Activated T-cell treated with anti-CD3 and anti-CD28 coated beads, Interleukin-2, amount 50 U/mL, for 24 hours (primary cell): ENCODE data around the gene SLC25A14.
"Not testable (repeated sequence)": the region's sequence is repeated elsewhere in the genome, so short reads cannot be mapped to it uniquely, and the experiment has no call there.

Experiments used
- DNase-seq: peaks from one replicate; pipeline ENCODE4 v3.0.0-alpha.2; 2020
- H3K27ac Mint-ChIP-seq: 2 replicates; pipeline ENCODE4 v1.8.0; 2020; ENCODE audit warnings: mild to moderate bottlenecking, mixed read lengths
- H3K27me3 Mint-ChIP-seq: 2 replicates; pipeline ENCODE4 v1.8.0; 2020; ENCODE audit warnings: mixed read lengths
- H3K36me3 Mint-ChIP-seq: 2 replicates; pipeline ENCODE4 v1.8.0; 2020; ENCODE audit warnings: low read depth, mixed read lengths
- H3K4me1 Mint-ChIP-seq: 2 replicates; pipeline ENCODE4 v1.8.0; 2020; ENCODE audit warnings: low read depth, mixed read lengths
- H3K4me3 Mint-ChIP-seq: 2 replicates; pipeline ENCODE4 v1.8.0; 2020; ENCODE audit warnings: mild to moderate bottlenecking, moderate library complexity, mixed read lengths
- H3K9me3 Mint-ChIP-seq: 2 replicates; pipeline ENCODE4 v1.8.0; 2020; ENCODE audit warnings: mixed read lengths

Gene SLC25A14

DNA sequence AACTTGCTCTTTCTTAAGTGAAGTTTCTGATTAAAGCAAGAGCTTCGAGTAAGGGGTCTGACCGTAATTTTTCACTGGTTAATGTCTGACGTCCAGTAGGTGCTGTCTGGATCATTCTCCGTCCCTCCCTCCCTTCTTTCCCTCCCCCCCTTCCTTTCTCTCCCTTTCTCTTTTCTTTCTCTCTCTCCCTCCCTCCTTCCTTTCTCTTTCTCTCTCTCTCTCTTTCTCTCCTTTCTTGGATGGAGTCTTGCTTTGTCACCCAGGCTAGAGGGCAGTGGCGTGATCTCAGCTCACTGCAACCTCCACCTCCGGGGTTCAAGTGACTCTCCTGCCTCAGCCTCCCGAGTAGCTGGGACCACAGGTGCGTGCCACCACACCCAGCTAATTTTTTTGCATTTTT, 850 bp upstream of the SLC25A14 start:
- not testable (repeated sequence) for H3K36me3 Mint-ChIP-seq, H3K27me3 Mint-ChIP-seq, DNase-seq, H3K9me3 Mint-ChIP-seq
- Mint-ChIP-seq H3K4me1 (peaks cover 15% of the 10 kb centered on the region), H3K27ac (peak overlapping the region; percentile 93), H3K4me3 (peak overlapping the region; percentile 88)

DNA sequence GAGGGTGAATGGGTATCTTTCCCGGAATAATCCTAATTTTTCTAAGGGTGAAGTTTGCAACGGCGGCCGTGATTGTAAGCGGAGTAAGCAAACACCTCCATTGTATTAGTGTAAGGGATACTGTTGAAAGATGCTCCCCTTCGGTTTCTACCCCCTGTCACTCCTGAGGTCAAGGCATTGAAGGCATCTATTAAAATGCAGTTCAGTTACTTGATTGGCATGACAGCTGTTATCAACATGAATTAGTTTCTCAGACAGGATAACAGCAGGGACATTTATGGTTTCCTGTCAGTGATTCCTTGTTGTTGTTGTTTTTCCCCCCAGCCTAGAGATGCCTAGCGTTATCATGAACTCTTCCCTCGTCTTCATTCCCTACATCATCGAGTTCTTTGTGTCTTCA, 552 bp downstream of the SLC25A14 start:
- Mint-ChIP-seq H3K9me3 (no peaks in the 10 kb centered on the region), H3K27ac (peak overlapping the region; percentile 85)

DNA sequence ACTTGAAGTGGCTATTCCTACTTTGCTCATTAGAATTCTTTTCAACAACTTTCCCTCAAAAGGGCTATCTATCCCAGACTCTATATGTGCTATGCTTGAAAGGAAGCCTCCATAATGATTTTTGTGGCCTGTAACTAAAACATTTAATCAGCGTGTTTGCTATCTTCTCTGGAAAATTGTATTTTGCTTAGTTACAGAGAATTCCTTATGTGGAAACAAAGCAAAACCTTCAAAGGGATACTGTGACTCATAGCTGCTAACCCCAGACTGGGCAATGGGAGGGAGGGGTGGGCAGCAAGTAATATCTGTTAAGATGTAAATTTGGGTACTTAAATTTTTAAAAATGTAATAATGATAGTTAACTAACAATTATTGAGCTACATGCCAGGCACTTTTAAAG, 3.7 kb downstream of the SLC25A14 start:
- Mint-ChIP-seq H3K27me3 (peaks cover 3% of the 10 kb centered on the region), H3K36me3 (peaks cover 6% of the 10 kb centered on the region), H3K27ac (no peak overlapping the region), H3K4me3 (no peak overlapping the region), H3K9me3 (no peaks in the 10 kb centered on the region), H3K4me1 (peaks cover 15% of the 10 kb centered on the region)
- no peak for DNase-seq

More for the DNA sequence above, 552 bp downstream of the SLC25A14 start:
- Mint-ChIP-seq H3K4me1 (peaks cover 15% of the 10 kb centered on the region), H3K36me3 (peaks cover 6% of the 10 kb centered on the region), H3K27me3 (peaks cover 3% of the 10 kb centered on the region), H3K4me3 (peak overlapping the region; percentile 88)
- DNase-seq, result no peak

DNA sequence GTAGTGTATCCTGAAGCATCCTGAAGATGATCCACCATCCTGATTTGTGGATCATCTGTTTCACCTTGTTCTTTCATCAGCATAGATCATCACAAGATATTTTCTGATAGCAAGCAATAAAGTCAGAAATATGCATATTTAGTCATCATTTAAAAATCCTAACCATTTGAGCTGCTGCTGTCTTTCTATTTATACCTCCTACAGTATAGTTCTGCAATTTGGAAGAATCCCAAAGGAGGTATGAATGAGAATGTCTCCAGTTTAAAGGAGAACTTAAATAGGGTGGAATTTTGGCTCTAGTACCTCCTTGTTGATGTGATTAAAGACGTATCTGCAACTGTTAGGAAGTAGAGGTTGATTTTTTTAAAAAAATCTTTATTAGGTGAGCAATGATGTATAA, 7.6 kb downstream of the SLC25A14 start:
- Mint-ChIP-seq H3K27me3 (peaks cover 3% of the 10 kb centered on the region), H3K27ac (no peak overlapping the region), H3K4me1 (no peaks in the 10 kb centered on the region), H3K9me3 (no peaks in the 10 kb centered on the region), H3K4me3 (no peak overlapping the region), H3K36me3 (peaks cover 16% of the 10 kb centered on the region)
- no peak for DNase-seq

DNA sequence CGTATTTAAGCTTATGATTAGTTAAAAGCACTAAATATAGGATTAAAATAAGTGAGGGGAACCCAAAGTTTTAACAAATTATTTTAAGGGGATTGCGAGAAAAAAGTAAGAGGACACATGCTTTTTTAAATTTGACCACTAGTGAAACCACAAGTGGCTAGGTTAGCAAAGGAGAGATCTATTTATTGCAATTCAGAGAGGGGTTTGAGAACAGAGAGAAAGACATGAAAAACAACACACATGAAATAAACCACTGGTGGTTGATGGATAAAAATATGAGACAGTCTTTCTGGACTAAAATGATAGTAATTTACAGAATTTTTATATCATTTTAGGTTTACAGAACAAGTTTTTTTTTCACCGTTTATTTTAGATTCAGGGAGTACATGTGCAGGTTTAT, 11.8 kb downstream of the SLC25A14 start:
- Mint-ChIP-seq H3K4me3 (no peak overlapping the region), H3K36me3 (peaks cover 23% of the 10 kb centered on the region), H3K27ac (no peak overlapping the region), H3K4me1 (no peaks in the 10 kb centered on the region), H3K9me3 (no peaks in the 10 kb centered on the region), H3K27me3 (peaks cover 3% of the 10 kb centered on the region)
- no peak for DNase-seq

DNA sequence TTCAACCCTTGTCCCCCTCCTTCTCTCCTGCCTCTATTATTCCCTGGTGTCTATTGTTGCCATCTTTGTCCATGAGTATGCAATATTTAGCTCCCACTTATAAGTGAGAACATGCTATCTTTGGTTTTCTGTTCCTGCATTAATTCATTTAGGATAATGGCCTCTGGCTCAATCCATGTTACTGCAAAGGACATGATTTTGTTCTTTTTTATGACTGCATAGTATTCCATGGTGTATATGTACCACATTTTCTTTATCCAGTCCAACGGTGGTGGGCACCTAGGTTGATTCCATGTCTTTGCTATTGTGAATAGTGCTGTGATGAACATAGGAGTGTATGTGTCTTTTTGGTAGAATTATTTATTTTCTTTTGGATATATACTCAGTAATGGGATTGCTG, 12.3 kb downstream of the SLC25A14 start:
- H3K4me3 Mint-ChIP-seq, H3K27ac Mint-ChIP-seq, H3K4me1 Mint-ChIP-seq, H3K9me3 Mint-ChIP-seq, H3K27me3 Mint-ChIP-seq, DNase-seq: not testable (repeated sequence)
- peaks cover 23% of the 10 kb centered on the region for H3K36me3 Mint-ChIP-seq

DNA sequence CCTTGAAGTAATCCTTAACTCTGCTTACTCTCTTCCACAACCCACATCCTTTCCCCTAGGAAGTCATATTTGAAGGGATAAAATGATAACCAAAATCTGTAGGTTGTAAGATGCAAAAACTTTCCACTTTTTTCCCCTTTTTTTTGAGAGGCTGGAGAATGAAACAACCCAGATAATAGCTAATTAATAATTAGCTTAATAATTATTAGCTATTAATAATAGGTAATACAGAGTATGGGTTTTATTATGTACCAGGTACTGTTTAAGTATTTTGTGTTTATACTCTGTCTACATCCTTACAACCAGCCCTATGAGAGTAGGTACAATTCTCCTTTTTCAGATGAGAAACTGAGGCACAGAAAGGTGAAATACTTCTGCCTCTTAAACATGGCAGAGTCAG, 36.4 kb downstream of the SLC25A14 start:
- Mint-ChIP-seq H3K9me3 (no peaks in the 10 kb centered on the region), H3K4me1 (no peaks in the 10 kb centered on the region), H3K4me3 (no peak overlapping the region), H3K27ac (no peak overlapping the region), H3K27me3 (peaks cover 2% of the 10 kb centered on the region), H3K36me3 (peaks cover 11% of the 10 kb centered on the region)
- DNase-seq, result no peak

DNA sequence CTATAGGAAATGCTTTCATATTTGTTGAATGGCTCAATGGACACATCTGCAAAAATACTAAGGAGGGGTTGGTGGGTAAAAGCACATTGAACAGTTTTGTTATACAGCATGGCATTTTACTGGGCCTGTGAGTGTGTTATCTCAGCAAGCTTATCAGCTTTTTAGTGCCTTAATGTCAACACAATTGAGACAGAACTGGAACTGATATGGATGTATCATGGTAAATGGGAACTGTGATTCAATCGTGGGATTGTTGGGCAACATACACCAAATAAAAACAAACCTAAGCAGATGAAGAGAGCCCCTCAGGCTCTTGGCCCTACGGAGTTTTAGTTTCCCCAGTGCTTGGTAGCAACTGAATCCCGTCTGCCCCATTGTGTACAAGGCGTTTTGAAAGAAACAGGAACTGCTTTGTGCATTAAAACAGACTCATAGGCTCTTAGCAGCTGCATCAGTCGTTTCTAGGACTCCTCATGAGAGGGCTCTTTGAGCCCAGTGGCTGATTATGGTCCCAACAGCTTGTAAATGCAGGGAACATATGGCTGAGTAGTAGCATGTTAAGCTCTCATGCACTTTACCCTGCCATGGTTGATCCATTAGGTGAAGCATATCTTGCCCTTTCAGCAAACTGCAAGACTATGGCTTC, 38.4 kb downstream of the SLC25A14 start:
- no peak for DNase-seq
- Mint-ChIP-seq H3K4me3 (no peak overlapping the region), H3K4me1 (no peaks in the 10 kb centered on the region), H3K36me3 (no peaks in the 10 kb centered on the region), H3K9me3 (no peaks in the 10 kb centered on the region), H3K27ac (no peak overlapping the region), H3K27me3 (peaks cover 11% of the 10 kb centered on the region)

DNA sequence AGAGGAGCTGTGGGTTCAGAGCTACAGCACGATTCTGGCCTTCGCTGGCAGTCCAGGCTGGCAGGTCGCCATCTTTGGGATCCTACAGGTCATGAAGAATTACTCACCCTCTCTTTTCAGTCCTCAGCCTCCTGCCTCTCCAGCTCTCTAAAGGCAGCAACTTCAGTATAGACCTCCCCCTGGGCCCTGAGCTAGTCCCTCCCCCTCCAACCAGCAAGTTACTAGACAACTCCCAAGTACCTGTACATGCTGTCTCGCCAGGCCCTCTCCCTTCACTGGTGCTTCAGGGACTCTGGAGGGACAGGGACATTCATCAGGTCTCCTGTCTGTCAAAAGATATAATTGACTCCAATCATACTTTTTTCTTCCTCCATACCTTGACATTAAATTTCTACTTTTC, 45.8 kb downstream of the SLC25A14 start, which contains the start of gene GPR119:
GPR119 (minus strand) TSS at position 155 of the 400 bp plus-strand sequence. CDS start 227 bp downstream, outside the sequence.
- H3K4me3 Mint-ChIP-seq, result no peak within 1 kb of the TSS
- H3K9me3 Mint-ChIP-seq, result no peaks in the 10 kb centered on the region

DNA sequence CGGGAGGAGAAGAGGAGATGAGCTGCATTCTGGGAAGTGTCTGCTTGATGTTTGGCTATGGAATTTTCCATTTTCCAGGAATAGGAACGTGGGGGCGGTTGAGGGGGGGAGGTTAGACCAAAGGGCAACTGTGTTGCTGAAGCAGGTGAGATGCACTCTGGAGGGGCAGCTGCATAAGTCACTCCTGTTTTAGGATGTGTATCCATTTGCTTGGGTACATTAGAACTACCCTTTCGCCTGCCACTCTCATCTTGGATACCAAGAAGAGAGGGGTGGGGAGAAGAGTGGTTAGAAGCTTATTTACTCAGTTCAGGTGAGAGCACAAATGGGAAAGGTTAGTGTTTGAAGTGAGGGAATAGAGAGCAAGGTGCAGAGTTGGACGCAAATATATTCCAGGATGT, 46.7 kb downstream of the SLC25A14 start:
- no peak for DNase-seq
- H3K36me3 Mint-ChIP-seq, result no peaks in the 10 kb centered on the region
- no peak overlapping the region for H3K4me3 Mint-ChIP-seq
- no peak overlapping the region for H3K27ac Mint-ChIP-seq
- no peaks in the 10 kb centered on the region for H3K9me3 Mint-ChIP-seq
- peaks cover 42% of the 10 kb centered on the region for H3K27me3 Mint-ChIP-seq
- H3K4me1 Mint-ChIP-seq, result no peaks in the 10 kb centered on the region

More for the DNA sequence above, 45.8 kb downstream of the SLC25A14 start, which contains the start of gene GPR119:
- H3K27me3 Mint-ChIP-seq, result peaks cover 40% of the 10 kb centered on the region
- H3K36me3 Mint-ChIP-seq, result no peaks in the 10 kb centered on the region
- DNase-seq, result no peak
- no peaks in the 10 kb centered on the region for H3K4me1 Mint-ChIP-seq
- H3K27ac Mint-ChIP-seq, result no peak within 1 kb of the TSS

DNA sequence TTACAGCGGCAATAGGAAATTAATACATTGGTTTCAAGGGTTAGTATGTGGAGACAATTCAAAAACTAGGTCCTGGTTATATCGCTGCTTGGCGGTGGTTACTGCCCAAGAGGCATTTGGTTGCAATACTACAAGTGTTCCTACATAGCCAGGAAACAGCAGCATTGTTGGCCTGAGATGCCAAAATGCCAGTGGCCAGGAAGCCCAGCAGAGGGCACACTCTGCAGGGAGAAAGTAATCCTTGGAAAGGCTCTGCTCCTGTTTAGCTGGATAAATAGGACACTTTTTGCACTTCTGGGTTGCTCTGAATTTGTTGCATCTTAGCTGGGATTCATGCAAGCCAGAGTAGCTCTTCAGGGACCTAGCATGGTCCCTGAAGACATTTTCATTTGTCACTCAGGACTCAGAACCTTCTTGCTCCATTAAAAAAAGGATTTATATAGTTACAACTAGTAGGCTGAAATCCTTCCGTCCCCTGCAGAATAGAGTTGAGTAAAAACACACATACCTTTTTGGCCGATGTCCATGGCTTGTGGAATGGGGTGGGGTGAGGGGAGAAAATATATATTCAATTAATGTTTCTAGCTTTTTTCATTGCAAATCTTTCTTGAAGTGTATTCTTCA, 53.8 kb downstream of the SLC25A14 start:
- no peak for DNase-seq
- peaks cover 45% of the 10 kb centered on the region for H3K27me3 Mint-ChIP-seq
- H3K4me3 Mint-ChIP-seq, result no peak overlapping the region
- H3K27ac Mint-ChIP-seq, result no peak overlapping the region
- H3K4me1 Mint-ChIP-seq, result no peaks in the 10 kb centered on the region
- no peaks in the 10 kb centered on the region for H3K9me3 Mint-ChIP-seq
- no peaks in the 10 kb centered on the region for H3K36me3 Mint-ChIP-seq

DNA sequence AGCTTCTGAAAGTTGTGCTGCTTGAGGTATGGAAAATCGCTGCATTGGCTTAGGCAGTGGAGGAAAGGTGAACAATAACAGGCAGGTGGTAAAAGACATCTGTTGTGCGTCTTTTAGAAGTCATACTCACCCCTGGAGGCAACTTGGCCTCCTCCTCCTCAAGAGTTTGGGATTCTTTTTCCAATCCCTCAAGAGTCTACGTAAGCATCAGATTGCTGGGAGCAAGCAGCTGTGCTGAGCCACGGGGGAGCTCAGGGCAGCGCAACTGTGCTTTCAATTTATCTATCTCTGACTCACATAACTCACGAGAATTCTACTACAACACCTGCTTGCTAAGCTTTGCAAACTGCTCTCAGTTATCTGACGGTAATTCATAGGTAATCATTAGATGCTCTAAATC, 55.6 kb downstream of the SLC25A14 start:
- Mint-ChIP-seq H3K27ac (no peak overlapping the region), H3K9me3 (no peaks in the 10 kb centered on the region), H3K4me1 (no peaks in the 10 kb centered on the region), H3K27me3 (peaks cover 47% of the 10 kb centered on the region), H3K4me3 (no peak overlapping the region), H3K36me3 (no peaks in the 10 kb centered on the region)
- DNase-seq, result no peak

DNA sequence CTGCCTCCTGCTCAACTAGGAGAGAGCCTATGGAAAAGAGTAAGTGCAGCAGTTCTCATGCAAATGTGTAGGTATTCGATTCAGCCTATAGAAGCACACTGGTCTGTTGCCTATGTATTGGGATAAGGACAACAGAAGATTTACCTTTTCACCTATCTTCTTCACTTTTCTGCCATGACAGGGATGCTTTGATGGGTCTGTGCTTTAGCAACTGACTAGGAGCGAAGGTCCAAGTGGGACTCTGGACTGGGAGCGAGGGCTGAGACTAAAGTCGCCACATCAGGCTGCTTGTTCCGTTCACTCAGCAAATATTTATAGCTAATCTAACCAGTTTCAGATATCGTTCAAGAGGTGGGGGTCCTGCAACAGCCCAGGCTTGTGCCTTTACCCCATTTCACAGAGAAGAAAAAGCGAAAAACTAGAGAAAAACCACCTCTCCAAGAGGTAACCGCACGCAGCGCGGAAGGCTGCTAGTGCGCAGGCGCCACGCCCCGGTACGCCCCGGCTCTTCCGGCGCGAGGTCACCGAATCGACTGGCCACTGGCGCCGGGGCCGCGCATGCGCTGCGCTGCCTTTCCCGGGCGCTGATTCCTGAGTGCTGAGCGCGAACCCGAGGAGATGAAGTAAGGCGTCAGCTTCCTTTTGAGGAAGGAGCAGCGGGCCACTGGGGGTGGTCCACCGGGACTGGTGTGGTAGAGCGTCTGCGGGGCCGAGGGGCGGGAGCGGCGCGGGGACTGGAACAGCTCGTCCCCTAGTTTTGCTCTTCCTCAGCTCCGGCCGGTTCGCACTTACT, 61.9 kb downstream of the SLC25A14 start, which contains the start of gene RBMX2:
RBMX2 (plus strand) TSS at position 573 of the 793 bp plus-strand sequence; CDS start at position 619, 46 bp downstream.
- H3K27ac Mint-ChIP-seq, result peak within 1 kb of the TSS; percentile 96
- H3K36me3 Mint-ChIP-seq, result peaks cover 25% of the 10 kb centered on the region
- peak; percentile 76 for DNase-seq
- H3K4me3 Mint-ChIP-seq, result peak within 1 kb of the TSS; percentile 81
- peaks cover 18% of the 10 kb centered on the region for H3K4me1 Mint-ChIP-seq
- H3K27me3 Mint-ChIP-seq, result peaks cover 21% of the 10 kb centered on the region
- no peaks in the 10 kb centered on the region for H3K9me3 Mint-ChIP-seq

DNA sequence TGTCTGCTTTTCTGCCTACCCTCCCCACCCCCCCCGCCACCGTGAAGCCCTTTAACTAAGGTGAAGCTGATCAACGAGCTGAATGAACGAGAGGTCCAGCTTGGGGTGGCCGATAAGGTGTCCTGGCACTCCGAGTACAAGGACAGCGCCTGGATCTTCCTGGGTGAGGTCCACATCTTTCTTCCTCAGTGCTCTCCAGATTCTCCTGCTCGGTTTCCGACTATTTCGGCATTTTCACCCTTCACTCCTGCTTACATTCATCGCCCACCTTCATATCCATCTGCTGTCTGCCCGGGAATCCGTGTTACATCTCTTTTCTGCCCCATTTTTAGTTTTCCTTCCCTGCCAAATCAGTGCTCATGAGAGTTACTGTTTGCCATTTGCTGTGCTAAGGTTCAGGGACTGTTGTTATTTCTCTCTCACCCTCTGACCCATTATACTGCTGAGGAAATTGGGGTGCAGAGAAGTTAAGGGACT, 62.5 kb downstream of the SLC25A14 start:
- DNase-seq, result no peak
- Mint-ChIP-seq H3K4me3 (peak overlapping the region; percentile 81), H3K9me3 (no peaks in the 10 kb centered on the region), H3K36me3 (peaks cover 28% of the 10 kb centered on the region), H3K27ac (peak overlapping the region; percentile 96), H3K27me3 (peaks cover 15% of the 10 kb centered on the region), H3K4me1 (peaks cover 18% of the 10 kb centered on the region)
